ENCODE results near the gene PTPN3. TPM values are rescaled to one million over a fixed set of nuclear protein-coding genes. Genes with fewer than 3 reads are reported as not detected.
A peak's percentile ranks its signal among the peaks of the same experiment; 100 is the strongest.

The PTPN3 gene
- total RNA-seq, 2 experiments from 2014 or later = 0.02 to 0.27 TPM

DNA sequence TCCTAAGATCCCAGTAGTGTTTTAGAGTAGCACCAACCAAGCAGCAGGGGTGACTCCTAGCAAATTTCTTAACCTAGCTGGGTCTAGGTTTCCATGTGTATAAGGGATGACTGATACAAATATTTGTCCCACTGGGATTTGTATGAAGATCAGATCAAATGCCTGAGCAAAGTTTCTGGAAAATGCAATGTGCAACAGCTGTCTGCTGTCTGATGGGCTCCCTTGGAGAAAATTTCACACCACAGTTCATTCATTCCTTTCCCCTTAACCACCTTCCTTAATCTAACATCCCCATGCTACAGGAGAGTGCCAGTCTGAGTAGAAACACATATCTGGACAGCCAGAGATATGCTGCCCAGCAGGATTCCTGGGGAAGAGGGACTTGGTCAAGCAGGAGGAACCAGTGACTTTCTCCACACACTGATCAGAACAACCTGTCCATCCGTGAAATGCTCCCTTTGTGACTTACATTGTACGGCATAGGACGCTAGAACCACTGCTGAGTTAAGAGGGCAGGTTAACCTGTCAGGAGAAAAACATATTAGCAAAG, 53.3 kb downstream of the PTPN3 start:
- no peak overlapping the region for H3K27ac Mint-ChIP-seq
- no peaks in the 10 kb centered on the region for H3K9me3 Mint-ChIP-seq
- H3K4me1 Mint-ChIP-seq (ENCODE audit: low read depth) = peaks cover 31% of the 10 kb centered on the region
- H3K27me3 Mint-ChIP-seq (ENCODE audit: low read depth) = no peaks in the 10 kb centered on the region
- intact Hi-C loops (cut with micrococcal nuclease) = loop anchor here (10.0 kb wide), 1 partner anchor 440 kb away; no protein-coding TSS in a partner anchor
- CTCF ChIA-PET = no interaction called here
- H3K36me3 Mint-ChIP-seq (ENCODE audit: low read depth) = no peaks in the 10 kb centered on the region
- no peak for DNase-seq
- H3K4me3 Mint-ChIP-seq = no peak overlapping the region

DNA sequence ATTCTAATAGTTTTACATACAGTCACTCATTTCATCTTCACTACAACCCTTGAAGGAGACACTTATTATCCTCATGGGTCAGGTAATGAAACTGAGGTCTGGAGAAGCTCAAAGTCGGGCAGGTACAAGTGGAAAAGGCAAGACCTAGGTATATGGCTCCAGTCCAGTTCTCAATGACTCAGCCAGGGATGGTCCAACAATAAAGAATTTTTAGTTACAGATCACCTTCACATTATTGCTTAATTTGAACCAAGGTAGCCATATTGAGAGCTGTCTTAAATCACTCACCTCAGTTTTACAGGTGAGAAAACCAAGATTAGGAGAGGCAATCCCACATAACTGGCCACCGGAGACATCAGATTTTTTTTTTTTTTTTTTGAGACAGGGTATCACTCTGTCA, 55.4 kb downstream of the PTPN3 start:
- Mint-ChIP-seq H3K4me1 (ENCODE audit: low read depth) (peaks cover 24% of the 10 kb centered on the region), H3K4me3 (no peak overlapping the region), H3K27me3 (ENCODE audit: low read depth) (peaks cover 6% of the 10 kb centered on the region), H3K27ac (no peak overlapping the region), H3K36me3 (ENCODE audit: low read depth) (no peaks in the 10 kb centered on the region), H3K9me3 (no peaks in the 10 kb centered on the region)
- intact Hi-C loops (cut with micrococcal nuclease) = loop anchor here (10.0 kb wide), 1 partner anchor 442 kb away; no protein-coding TSS in a partner anchor
- no peak for DNase-seq
- CTCF ChIA-PET = interaction anchor here (0.7 to 5.3 kb wide), 3 partner anchors 8 to 25 kb away, joined by 3 to 82 read pairs (median 3); no protein-coding TSS in a partner anchor

DNA sequence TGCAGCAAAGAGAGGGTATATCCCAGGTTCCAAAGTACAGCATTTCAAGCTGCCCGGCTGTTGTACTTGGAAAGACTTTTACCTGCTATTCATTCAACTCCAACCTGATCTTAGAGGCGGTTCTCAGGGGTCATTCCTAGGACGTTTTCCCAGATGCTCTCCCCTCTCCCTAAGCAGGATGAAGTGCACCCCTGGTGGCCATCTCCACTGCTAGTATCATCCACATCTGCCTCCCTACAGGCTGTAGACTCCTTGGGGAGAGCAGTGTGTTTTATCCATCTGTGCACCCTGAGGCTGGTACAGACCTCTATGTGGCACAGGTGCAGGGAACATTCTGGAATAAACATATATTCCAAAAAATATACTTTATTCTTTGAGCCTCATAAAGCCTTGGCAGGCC, 56.8 kb downstream of the PTPN3 start:
- Mint-ChIP-seq H3K27me3 (ENCODE audit: low read depth) (peaks cover 6% of the 10 kb centered on the region), H3K36me3 (ENCODE audit: low read depth) (no peaks in the 10 kb centered on the region), H3K27ac (no peak overlapping the region), H3K4me3 (no peak overlapping the region), H3K4me1 (ENCODE audit: low read depth) (peaks cover 16% of the 10 kb centered on the region), H3K9me3 (no peaks in the 10 kb centered on the region)
- intact Hi-C loops (cut with micrococcal nuclease) = loop anchor here (2.0 to 10.0 kb wide), 3 partner anchors 444 to 776 kb away; no protein-coding TSS in a partner anchor
- CTCF ChIA-PET = interaction anchor here (0.8 to 5.3 kb wide), 10 partner anchors 9 to 83 kb away, joined by 3 to 82 read pairs (median 6); no protein-coding TSS in a partner anchor
- no peak for DNase-seq

DNA sequence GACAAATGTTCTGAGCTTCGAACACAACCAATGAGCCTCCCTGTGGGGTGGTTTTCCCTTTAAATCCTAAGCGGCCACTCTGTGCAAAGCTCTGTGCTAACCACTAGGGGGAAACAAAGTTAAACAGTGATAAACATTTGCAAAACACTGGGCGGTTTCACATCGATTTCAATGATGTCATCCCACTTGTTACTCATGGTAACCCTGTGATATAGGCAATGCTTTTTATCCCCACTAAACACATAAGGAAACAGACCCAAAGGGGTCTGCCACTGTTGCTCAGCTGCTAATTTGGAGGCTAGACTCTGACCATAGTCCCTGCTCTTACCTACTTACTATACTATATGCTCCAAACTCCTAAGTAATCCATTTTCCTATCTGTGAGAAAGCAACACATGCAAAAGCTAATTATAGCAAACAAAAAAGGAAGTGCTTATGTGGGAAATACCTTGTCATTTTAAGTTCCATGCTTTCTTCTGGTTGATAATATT, 57.3 kb downstream of the PTPN3 start:
- CTCF ChIA-PET = interaction anchor here (0.6 to 5.3 kb wide), 16 partner anchors 8 to 377 kb away, joined by 3 to 82 read pairs (median 4); no protein-coding TSS in a partner anchor
- Mint-ChIP-seq H3K4me1 (ENCODE audit: low read depth) (peaks cover 16% of the 10 kb centered on the region), H3K9me3 (no peaks in the 10 kb centered on the region), H3K36me3 (ENCODE audit: low read depth) (no peaks in the 10 kb centered on the region), H3K4me3 (no peak overlapping the region), H3K27ac (no peak overlapping the region), H3K27me3 (ENCODE audit: low read depth) (peaks cover 6% of the 10 kb centered on the region)
- intact Hi-C loops (cut with micrococcal nuclease) = loop anchor here (1.0 to 10.0 kb wide), 6 partner anchors 28 to 776 kb away; no protein-coding TSS in a partner anchor
- peak; percentile 79 for DNase-seq

DNA sequence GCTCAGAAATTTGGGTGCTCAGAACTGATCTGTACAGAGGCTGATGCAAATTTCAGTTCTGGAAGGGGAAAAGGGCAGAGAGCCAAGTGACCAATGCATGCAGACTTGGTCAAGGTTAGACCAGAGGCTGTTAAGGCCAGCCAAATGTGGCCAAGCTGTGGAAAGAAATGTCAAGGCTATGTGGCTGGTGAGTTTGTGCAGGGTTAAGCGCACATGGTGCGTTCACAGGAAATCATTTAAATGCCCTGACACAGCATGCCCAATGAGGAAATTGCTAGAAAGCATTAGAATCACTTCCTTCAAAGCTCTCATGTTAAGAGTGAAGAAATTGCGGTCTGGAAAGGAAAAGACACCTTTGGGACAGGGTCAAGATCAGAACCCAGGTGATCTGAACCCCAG, 58.0 kb downstream of the PTPN3 start:
- CTCF ChIA-PET = interaction anchor here (0.6 to 5.3 kb wide), 15 partner anchors 8 to 378 kb away, joined by 3 to 82 read pairs (median 4); no protein-coding TSS in a partner anchor
- Mint-ChIP-seq H3K4me1 (ENCODE audit: low read depth) (peaks cover 16% of the 10 kb centered on the region), H3K36me3 (ENCODE audit: low read depth) (no peaks in the 10 kb centered on the region), H3K9me3 (no peaks in the 10 kb centered on the region), H3K4me3 (no peak overlapping the region), H3K27me3 (ENCODE audit: low read depth) (peaks cover 7% of the 10 kb centered on the region), H3K27ac (no peak overlapping the region)
- intact Hi-C loops (cut with micrococcal nuclease) = loop anchor here (1.0 to 10.0 kb wide), 6 partner anchors 29 to 777 kb away; no protein-coding TSS in a partner anchor
- no peak for DNase-seq

DNA sequence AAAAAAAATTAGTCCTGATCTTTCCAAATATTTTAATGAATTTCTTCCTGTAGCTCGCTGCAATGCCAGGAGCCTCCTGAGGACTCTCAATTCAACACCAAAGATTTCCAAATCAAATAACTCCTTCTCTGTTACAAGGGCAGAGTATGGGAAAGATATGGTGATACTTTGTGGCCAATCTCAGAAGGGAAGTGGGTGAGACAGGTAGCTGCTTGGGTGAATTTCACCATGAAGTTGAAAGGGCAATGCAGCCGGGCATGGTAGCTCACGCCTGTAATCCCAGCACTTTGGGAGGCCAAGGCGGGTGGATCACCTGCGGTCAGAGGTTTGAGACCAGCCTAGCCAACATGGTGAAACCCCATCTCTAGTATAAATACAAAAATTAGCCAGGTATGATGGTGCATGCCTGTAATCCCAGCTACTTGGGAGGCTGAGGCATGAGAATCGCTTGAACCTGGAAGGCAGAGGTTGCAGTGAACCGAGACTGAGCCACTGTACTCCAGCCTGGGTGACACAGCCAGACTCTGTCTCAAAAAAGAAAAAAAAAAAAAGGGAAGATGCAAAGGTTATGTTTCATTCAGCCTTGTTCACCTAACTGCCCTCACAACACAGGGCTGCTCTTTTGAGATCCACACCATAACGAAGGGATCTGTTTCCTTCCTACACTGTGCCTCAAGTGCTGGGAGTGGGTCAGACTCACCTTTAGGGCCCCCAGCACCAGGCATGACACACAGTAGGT, 58.6 kb downstream of the PTPN3 start:
- H3K4me3 Mint-ChIP-seq = no peak overlapping the region
- H3K36me3 Mint-ChIP-seq (ENCODE audit: low read depth) = no peaks in the 10 kb centered on the region
- peaks cover 16% of the 10 kb centered on the region for H3K4me1 Mint-ChIP-seq (ENCODE audit: low read depth)
- DNase-seq = no peak
- no peaks in the 10 kb centered on the region for H3K9me3 Mint-ChIP-seq
- H3K27me3 Mint-ChIP-seq (ENCODE audit: low read depth) = peaks cover 7% of the 10 kb centered on the region
- CTCF ChIA-PET = interaction anchor here (0.6 to 5.3 kb wide), 8 partner anchors 12 to 709 kb away, joined by 3 to 82 read pairs (median 4); no protein-coding TSS in a partner anchor
- no peak overlapping the region for H3K27ac Mint-ChIP-seq
- intact Hi-C loops (cut with micrococcal nuclease) = loop anchor here (1.0 to 10.0 kb wide), 6 partner anchors 30 to 777 kb away; no protein-coding TSS in a partner anchor

DNA sequence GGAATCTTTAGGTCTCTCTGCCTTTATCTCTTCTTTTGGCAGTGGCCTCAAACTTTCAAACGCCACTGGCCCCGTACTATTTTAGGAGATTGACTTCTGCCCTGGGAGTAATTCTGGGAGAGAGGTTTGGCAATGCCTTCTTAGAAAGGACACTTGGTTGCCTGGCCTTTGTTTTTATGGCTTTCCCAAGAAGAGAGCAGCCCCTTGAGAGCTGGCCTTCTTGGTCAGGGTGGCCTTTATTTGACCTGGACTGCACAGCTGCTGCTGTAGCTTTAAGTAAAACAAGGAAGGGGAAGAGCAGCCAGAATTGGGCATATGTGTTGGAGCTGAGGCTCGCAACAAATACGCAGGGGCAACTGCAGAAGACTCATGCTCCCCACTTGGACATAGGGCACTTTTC, 60.8 kb downstream of the PTPN3 start:
- H3K27me3 Mint-ChIP-seq (ENCODE audit: low read depth) = peaks cover 7% of the 10 kb centered on the region
- intact Hi-C loops (cut with micrococcal nuclease) = no loop called here
- no peaks in the 10 kb centered on the region for H3K9me3 Mint-ChIP-seq
- H3K36me3 Mint-ChIP-seq (ENCODE audit: low read depth) = no peaks in the 10 kb centered on the region
- H3K27ac Mint-ChIP-seq = no peak overlapping the region
- no peak for DNase-seq
- no peak overlapping the region for H3K4me3 Mint-ChIP-seq
- CTCF ChIA-PET = interaction anchor here (0.6 to 1.5 kb wide), 3 partner anchors 12 to 81 kb away, joined by 3 to 4 read pairs (median 4); no protein-coding TSS in a partner anchor
- H3K4me1 Mint-ChIP-seq (ENCODE audit: low read depth) = peaks cover 16% of the 10 kb centered on the region

DNA sequence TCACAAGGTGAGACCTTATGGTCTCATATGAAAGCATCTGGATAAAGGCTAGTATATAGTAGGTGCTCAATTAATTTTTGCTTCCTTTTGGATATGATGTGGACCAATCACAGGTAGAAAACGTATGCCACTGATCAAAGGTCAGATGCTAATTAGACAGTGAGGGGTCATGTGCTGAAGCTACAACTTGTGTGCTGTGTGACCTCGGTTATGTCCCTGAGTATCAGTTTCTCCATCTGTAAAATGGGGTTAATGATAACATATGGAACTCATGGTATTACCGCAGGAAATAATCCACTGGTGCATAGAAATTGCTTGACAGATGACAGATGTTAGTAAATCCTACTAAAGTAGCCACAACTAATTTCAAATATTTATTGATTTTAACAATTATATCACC, 62.0 kb downstream of the PTPN3 start:
- Mint-ChIP-seq H3K4me3 (no peak overlapping the region), H3K27ac (no peak overlapping the region), H3K4me1 (ENCODE audit: low read depth) (peaks cover 13% of the 10 kb centered on the region), H3K36me3 (ENCODE audit: low read depth) (no peaks in the 10 kb centered on the region), H3K27me3 (ENCODE audit: low read depth) (peaks cover 9% of the 10 kb centered on the region), H3K9me3 (no peaks in the 10 kb centered on the region)
- CTCF ChIA-PET = no interaction called here
- DNase-seq = no peak
- intact Hi-C loops (cut with micrococcal nuclease) = no loop called here

DNA sequence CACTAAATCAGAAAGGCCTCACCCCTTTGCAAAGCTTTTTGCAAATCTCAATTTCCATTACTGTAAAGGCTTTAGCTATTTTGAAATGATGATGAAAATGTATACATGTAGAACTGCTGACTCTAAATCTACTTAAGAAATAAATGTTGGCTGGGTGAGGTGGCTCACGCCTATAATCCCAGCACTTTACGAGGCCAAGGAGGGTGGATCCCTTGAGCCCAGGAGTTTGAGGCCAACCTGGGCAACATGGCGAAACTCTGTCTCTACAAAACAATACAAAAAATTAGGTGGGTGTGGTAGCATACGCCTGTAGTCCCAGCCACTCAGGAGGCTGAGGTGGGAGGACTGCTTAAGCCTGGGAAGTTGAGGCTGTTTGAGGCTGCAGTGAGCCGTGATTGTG, 64.6 kb downstream of the PTPN3 start:
- H3K36me3 Mint-ChIP-seq (ENCODE audit: low read depth) = no peaks in the 10 kb centered on the region
- no peak for DNase-seq
- intact Hi-C loops (cut with micrococcal nuclease) = no loop called here
- H3K4me3 Mint-ChIP-seq = no peak overlapping the region
- CTCF ChIA-PET = interaction anchor here (0.6 kb wide), 1 partner anchor 34 kb away, joined by 3 read pairs; no protein-coding TSS in a partner anchor
- H3K9me3 Mint-ChIP-seq = no peaks in the 10 kb centered on the region
- H3K27ac Mint-ChIP-seq = no peak overlapping the region
- H3K4me1 Mint-ChIP-seq (ENCODE audit: low read depth) = no peaks in the 10 kb centered on the region
- H3K27me3 Mint-ChIP-seq (ENCODE audit: low read depth) = peaks cover 5% of the 10 kb centered on the region

DNA sequence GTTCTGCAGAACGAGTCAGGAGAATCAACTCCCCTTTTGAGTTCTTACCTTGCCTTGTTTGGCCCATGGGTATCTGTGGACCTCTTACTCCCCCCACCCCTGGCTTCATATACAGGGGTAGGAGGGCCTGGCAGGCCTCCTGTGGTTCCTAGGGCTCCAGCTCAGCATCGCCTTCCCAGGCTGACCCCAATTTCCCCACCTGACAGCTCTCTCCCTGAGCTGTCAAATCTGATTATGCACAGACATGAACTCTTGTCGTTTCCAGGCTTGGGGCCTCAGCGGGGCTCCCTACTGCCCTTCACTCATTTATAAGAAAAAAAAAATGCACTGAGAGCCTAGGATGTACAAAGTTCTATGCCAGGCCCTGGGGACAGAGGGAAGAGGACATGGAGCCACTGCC, 67.9 kb downstream of the PTPN3 start:
- H3K27me3 Mint-ChIP-seq (ENCODE audit: low read depth) = peaks cover 2% of the 10 kb centered on the region
- no peak overlapping the region for H3K4me3 Mint-ChIP-seq
- H3K9me3 Mint-ChIP-seq = no peaks in the 10 kb centered on the region
- DNase-seq = no peak
- H3K4me1 Mint-ChIP-seq (ENCODE audit: low read depth) = no peaks in the 10 kb centered on the region
- no peaks in the 10 kb centered on the region for H3K36me3 Mint-ChIP-seq (ENCODE audit: low read depth)
- H3K27ac Mint-ChIP-seq = no peak overlapping the region
- intact Hi-C loops (cut with micrococcal nuclease) = no loop called here
- CTCF ChIA-PET = no interaction called here

DNA sequence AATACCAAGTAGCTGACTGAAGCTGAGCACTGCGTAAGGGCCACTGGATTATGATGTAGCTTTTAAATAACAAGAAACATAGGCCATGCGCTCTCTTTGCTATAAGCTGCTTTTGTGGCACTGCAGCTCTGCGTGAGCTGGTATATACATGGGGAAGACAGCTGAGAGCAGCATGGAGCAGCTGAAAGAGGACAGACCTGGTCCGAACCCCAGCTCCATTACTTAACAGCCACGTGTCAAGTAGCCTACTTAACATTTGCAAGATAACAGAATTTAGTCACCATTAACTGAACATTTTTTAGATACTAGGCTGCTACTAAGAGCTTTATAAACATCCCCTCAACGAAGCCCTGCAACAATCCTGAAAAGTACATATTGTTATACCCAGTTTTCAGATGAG, 69.3 kb downstream of the PTPN3 start:
- no peaks in the 10 kb centered on the region for H3K36me3 Mint-ChIP-seq (ENCODE audit: low read depth)
- H3K9me3 Mint-ChIP-seq = no peaks in the 10 kb centered on the region
- CTCF ChIA-PET = interaction anchor here (0.5 to 2.1 kb wide), 3 partner anchors 12 to 29 kb away, joined by 3 to 7 read pairs (median 4); no protein-coding TSS in a partner anchor
- peaks cover 2% of the 10 kb centered on the region for H3K27me3 Mint-ChIP-seq (ENCODE audit: low read depth)
- intact Hi-C loops (cut with micrococcal nuclease) = no loop called here
- H3K4me3 Mint-ChIP-seq = no peak overlapping the region
- no peak for DNase-seq
- no peaks in the 10 kb centered on the region for H3K4me1 Mint-ChIP-seq (ENCODE audit: low read depth)
- no peak overlapping the region for H3K27ac Mint-ChIP-seq

DNA sequence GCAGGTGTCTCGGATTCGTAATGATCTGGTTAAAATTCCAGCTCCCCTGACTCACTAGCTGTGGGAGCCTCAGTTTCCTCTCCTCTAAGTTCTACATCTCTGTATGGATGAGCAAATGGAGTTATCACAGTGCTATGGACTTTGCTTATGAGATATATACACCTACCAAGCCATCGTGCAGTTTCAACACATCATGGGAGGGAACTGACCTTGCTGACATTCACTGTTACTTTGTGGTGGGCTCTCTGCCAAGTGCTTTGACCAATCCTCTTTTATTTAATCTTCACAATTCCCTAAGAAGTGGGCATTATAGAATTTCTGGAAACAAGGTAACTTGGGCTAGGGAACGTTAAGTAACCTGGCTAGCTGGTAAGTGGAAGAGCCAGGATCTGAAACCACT, 70.2 kb downstream of the PTPN3 start:
- no peaks in the 10 kb centered on the region for H3K9me3 Mint-ChIP-seq
- CTCF ChIA-PET = interaction anchor here (1.5 to 2.1 kb wide), 2 partner anchors 11 to 13 kb away, joined by 3 to 7 read pairs; no protein-coding TSS in a partner anchor

More for the DNA sequence above, 70.2 kb downstream of the PTPN3 start:
- peaks cover 2% of the 10 kb centered on the region for H3K27me3 Mint-ChIP-seq (ENCODE audit: low read depth)
- no peak for DNase-seq
- no peak overlapping the region for H3K27ac Mint-ChIP-seq
- intact Hi-C loops (cut with micrococcal nuclease) = no loop called here
- no peaks in the 10 kb centered on the region for H3K4me1 Mint-ChIP-seq (ENCODE audit: low read depth)
- H3K4me3 Mint-ChIP-seq = no peak overlapping the region
- no peaks in the 10 kb centered on the region for H3K36me3 Mint-ChIP-seq (ENCODE audit: low read depth)

Data from activated naive CD4-positive, alpha-beta T cell treated with anti-CD3 and anti-CD28 coated beads for 36 hours (primary cell).